LNCAP (cell line): ENCODE results near the gene ACVR1.

Source experiments
- CTCF ChIP-seq: fragments of 450-650 bp; IDR thresholded peaks from 2 replicates; pipeline ENCODE4 v1.5.1; 2017; ENCODE audit warnings: mild to moderate bottlenecking

Gene ACVR1

GRCh38 chr2:157835006-157835405, 41.1 kb downstream of the ACVR1 start:
- TF ChIP-seq CTCF, result no peak

- TF ChIP-seq CTCF, result no peak
These were observed 42.4 kb downstream of the ACVR1 start for GRCh38 chr2:157833721-157834120.

- no peak for TF ChIP-seq CTCF
These were observed 44.4 kb downstream of the ACVR1 start for GRCh38 chr2:157831573-157832315.

GRCh38 chr2:157830696-157831570, 45.2 kb downstream of the ACVR1 start:
- TF ChIP-seq CTCF, result no peak

- TF ChIP-seq CTCF, result no peak
These were observed 45.9 kb downstream of the ACVR1 start for GRCh38 chr2:157830266-157830665.

- no peak for TF ChIP-seq CTCF
These were observed 48.8 kb downstream of the ACVR1 start for GRCh38 chr2:157827377-157827776.

- no peak for TF ChIP-seq CTCF
These were observed 50.2 kb downstream of the ACVR1 start for GRCh38 chr2:157825885-157826284.
